Skin of body (tissue), 2 donors: ENCODE measurements around the gene AMBRA1. TPM values are rescaled to one million over a fixed set of nuclear protein-coding genes. Genes with fewer than 3 reads are reported as not detected.

Experiments
- DNase-seq: peaks from one replicate; lab custom pipeline; 2025; lab: John Stamatoyannopoulos, UW
- total RNA-seq: library from RNA; depleted of rRNA; stranded (reverse); fragments of >200 nt; gene quantifications from one replicate; pipeline ENCODE4 v1.2.3, GENCODE V29; 2014

The AMBRA1 gene
- total RNA-seq, 1 donor from 2014 or later: 19.8 TPM

DNA sequence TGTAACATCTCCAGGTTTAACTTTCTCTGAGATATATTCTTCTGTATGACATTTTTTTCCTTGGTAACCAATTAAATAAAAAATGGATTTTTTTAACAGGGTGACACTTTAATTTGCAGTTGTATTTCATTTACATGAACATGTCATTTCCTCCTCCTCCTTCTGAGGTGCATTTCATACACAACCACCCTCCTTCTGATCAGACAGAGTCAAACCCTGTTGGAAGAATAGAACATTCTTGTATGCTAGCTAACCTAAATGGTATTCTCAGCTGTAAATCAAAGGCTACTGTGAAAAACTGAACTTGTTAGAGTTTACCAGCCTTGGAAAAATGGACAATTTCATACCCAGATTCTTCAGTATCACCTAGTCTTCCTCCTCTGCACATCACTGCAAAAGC lies 149.5 kb downstream of the AMBRA1 start:
- DNase-seq: no peak

DNA sequence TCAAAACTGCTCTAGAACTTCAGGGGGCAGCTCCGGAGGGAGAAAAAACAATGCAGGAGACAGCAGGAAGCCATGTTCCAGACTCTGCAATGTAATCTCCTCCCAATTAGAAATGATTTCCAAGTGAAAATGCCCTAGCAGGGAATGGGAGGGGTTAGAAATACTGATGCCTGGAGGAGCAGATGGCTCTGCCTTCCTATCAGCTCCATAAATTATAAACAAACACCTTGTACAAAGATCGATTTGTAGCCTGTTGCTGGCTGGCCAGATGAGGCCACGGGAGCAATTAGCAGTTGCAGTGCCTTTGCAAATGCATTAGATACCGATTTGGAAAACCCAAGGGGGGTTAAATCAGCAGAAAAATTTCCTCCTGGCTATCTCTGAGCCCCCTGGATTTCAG lies 155.6 kb downstream of the AMBRA1 start:
- DNase-seq: no peak

DNA sequence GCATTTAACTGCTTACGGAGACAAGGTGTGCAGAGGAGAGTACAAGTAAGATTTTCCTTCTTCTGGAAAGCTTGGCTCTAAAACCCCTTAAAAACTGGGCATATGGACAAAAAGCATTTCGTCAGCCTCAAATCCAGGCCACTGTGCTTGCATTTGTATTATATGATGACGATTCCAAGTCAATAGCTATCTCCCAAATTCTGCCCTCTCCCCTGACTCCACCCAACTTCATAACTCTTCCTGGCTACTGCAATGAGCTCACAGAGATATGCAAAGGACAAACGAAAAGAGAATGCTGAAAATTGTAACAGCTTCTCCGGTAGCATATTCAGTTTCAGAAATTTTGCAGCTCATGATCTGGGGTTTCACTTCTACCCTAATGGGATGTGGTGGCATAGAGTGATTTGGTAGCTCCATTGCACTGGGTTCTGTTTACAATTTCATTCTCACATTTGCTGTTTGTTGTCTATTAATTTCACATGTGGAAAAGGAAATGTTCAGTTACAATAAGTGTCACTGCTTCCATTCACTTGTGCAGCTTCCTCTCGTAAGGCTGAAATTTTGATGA lies 156.6 kb downstream of the AMBRA1 start:
- DNase-seq: no peak

DNA sequence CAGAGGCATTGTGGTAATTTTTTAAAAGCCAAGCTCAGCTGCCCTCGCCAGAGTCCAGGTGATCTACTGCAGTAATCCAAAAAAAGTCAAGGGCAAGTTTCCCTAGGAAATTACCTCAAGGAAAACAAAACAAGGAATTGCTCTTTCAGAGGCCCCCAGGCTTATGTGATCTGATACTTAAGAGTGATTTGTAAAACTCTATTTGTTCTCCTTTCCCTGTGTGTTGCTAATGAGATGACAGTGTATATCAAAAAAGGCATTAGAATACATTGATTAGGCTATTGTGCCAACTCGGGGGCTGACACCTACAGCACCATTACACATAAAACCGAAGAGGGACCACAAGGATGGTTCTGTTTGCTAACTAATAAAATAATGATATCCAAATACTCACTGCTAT lies 157.7 kb downstream of the AMBRA1 start:
- no peak for DNase-seq

DNA sequence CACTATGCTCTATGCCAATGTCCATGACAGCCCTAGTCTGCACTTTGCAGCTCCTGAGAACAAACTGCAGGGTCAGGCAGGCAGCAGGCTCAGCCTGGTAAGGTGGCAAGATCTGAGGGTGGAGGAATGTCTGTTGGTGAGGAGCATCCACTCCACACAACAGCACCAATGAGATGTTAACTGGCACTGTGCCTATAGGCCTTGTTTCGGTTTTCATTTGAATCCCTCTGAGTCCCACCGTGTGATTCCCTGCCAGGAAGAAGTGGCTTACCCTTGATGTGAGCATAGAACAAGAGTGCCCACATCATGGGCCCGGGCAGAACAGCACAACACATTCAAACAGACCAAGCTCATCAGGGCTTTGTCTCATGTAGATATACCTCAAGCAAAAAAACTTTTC lies 158.1 kb downstream of the AMBRA1 start:
- DNase-seq: no peak

DNA sequence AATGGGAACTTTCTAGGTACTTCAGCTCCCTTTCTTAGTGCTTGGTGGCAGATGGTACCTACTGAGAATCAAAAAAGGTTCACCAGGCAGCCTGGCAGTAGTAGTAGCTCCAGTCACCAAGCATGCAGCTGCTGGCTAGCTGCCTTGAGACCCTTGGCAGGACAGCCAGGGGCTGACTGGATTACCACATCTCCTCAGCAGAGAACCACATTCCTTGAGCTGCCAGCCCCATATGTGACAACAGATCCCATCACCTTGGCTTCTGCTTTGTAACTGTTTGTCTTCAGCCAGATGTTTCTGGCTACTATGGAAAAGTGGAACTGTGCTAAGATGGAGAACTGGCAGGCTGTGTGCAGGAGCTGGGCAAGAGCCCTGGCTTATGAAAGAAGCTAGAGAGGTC lies 162.6 kb downstream of the AMBRA1 start:
- DNase-seq: no peak

DNA sequence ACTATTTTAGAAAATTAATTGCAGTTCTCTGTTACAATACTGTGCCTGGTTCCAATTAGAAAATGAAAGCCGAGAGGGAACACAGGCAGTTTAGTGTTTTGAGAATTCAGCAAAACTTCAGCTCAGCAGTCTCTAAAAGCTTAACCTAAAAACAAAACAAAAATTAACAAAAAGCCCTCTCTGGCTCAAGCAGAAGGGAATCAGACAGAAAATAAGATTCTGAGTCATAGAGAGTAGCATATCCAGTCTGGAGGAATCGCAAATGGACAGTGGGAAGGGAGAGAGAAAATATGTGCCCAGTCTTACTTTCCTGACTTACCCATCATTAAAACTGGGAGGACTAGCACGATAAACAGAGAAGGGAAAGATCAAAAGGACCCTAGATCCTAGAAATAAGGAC lies 164.1 kb downstream of the AMBRA1 start:
- peak; percentile 41 for DNase-seq

DNA sequence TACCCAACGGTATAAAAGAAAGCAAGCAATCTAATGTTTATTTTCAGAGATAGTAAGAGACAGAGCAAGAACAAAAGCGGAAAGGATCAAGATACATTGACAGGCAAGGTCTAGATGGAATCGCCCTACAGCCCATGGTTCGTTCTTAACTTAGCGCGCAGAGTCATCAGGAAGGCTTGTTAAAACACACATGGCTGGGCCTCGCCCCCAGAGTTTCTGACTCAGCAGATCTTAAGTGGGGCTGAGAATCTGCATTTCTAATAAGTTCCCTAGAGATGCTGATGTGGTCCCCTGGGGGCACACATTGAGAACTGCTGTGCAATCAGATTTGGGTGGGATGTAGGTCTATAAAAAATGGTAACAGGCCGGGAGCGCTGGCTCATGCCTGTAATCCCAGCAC lies 166.5 kb downstream of the AMBRA1 start:
- DNase-seq: no peak

DNA sequence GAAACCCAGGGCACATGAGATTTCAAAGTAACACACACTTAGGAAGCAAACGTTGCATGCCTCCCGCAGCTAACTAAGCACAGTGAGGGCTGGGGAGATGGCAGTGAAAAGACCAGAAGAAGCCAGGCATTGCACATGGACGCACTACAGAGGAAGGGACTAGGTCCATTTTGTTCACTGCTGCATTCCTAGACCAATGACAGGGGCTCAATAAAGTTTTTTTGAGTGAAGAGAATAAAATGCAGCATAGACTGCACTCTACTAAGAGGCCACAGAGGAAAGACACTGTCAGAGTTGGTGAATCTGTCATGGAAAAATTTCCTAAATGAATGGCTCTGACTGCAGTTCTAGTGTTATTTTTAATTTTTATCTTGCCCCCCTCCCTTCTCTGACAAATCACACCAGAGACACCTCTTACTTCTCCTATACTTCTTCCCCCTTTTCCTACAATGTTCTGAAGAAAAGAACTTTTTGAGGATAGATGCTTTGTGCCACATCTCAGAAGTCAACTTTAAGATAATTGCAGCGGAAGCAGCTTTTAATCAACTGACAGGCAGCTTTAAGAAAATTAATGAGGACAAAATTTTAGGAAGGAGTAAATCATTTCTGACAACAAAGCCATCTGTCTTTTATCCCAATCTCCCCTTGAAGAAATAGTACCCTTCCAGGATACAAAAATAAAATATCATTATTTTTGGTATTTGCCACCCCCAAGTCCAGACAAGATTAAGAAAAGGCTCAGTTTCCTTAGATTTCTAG lies 167.4 kb downstream of the AMBRA1 start:
- no peak for DNase-seq

DNA sequence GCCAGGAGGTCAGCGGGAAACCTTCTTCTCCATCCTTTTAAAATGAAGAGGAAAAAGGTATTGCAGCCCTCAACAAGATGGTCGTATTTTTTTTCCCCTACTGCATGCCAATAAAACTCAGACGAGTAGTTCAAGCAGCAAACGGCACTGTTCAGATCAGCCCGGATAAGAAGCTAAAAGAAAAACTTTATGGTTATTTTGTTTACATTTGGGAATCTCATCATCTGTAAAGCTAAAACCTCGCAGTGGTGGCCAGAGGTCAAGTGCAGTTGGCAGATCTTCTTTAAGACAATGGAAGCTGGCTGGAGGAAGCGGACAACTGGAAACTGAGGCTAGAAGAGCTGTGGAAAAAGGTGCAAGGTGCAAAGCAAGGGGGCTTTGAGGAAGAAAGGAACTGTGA lies 171.2 kb downstream of the AMBRA1 start:
- DNase-seq: no peak

DNA sequence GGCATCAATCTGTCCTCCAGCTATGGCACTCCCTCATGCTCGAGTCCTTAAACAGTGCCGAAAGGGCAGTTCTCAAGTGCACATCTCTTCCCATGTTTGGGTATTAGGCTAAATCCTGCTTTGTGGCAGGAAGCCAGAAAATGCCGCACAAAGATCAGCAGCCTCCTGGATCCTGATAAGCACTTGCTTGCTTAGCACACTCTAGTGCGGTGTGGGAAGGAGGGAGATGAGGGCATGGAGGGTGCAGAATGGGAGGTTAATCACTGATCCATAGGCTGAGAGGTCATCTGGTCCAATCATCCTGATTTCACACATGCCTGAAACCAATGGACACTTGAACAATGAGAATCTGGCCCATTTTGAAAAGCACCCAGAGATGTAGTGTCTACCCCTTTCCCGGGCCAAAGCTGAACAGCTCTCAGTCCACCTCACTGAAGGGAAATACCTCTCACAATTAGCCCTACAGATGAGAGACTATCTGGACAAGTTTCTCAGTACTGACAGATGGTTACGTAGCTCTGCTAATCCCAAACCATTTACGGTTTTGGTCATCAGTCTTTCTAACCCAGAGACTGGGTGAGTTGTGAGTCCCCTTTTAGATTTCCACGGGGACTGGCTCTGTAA lies 172.5 kb downstream of the AMBRA1 start:
- DNase-seq: no peak

DNA sequence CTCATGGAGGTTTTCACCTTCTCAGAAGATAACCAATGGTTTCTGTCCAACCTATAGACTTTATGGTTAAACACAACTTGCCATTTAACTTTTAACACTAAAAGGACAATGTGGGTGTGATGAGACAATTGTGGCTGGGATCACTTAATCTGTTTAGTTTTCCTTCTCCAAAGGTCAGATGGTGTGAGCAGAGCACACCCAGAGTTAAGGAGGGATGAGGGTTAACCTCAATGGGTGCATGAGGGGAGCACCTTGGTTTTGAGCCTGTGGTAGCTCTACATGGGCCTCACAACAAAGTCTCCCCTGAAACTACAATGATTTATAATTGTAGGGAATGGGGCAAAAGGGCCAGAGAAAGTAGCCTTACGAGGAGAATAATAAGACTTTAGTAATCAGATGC lies 173.3 kb downstream of the AMBRA1 start:
- no peak for DNase-seq

DNA sequence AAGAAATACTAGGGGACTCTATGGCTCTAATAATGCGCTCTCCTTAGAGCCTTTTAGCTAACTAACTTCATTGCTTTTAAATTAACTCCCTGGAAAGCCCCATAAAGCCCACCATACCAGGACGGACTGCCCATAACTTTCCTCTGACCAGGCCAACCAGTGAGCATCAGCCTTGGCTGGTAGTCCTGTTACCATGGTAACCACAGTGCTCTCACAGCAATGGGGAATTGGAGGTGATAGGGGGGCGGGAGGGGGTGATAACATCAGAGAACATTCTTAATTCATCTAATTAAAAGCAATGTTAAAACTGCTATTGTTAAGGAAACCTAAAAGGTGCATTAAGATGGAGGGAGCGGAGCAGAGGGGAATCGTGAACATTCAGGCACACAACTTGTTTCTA lies 175.1 kb downstream of the AMBRA1 start:
- no peak for DNase-seq

DNA sequence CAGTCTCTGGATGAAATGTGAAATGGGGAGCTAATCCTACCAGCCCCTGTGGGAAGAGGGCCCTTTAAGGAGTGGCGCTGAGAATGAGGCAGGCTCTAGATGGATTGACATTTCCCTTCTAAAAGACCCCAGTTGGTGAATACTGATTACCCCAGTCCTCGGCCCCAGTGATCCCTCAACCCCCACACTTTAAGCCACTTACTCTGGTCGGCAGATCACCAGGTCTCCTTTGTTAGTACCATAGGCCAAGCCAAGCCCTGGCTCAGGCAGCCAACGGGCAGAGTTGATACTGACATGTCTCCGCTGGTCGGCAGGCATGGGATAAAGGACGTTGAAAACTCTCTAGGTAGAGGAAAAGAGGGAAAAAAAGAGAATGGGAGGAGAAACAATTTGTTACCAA lies 176.1 kb downstream of the AMBRA1 start:
- no peak for DNase-seq

DNA sequence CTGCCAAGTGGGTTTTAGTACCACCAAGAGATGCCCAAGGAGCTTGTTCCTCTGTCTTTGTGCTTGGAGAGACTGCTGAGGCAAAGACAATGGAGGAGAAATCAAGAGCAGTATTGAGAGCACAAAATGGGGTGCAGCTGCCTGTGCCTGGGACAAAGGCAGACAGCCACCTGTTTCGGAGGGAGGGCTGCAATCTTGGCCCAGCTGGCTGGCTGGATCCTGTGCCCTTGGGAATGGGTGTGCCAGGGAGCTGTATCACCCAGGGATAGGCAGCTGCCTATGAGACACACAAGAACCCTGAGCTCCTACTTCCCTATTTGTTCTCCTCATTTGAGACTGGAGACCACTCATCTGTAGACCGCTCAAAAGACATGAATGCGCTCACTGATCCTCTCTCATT lies 178.9 kb downstream of the AMBRA1 start:
- no peak for DNase-seq

DNA sequence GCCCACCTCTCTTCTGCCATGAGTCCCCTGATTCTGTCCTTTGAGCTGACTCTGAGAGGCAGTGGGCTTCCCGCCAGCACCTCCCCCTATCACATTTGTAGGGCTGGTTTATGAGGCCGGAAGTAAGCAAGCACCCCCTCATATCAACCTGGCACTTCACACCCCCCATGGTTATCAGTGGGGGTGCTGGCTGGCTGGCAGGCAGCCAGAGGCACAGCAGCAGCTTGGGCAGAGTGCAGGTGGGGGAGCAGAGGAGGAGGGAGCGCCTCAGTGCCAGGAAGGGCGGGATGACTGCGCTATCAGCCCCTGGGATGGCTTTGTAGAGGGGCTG lies 179.4 kb downstream of the AMBRA1 start:
- no peak for DNase-seq

DNA sequence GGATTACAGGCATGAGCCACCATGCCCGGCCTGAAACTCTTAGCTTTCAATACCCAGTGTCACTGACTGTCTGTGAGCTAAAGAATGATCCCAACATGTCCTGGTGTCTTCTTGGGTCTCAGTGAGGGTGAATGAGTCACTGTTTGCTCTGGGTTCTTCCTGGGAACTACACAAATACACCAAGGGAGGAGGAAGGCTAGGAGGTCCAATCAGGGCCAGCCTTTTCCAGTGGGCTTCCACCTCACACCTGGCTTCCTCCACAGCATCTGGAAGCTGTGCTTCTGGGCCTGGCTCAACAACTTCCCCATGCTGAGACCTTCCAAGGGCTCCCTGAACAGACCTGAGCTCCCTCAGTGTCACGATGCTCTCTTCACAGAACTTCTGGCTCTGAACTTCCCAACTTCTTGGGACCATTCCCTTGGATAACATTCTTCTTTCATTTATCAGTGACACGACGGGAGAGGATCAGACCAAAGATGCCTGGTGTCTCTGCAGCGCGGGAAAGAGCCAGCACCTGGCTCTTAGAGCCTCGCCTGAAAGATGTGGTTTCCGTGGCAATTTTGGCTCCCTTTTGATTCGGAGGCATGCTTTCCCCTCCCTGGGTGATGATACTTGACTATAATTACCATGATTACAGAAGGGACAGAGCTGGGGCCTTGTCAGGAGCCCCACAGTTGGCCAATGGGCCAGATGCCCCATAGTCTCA lies 179.9 kb downstream of the AMBRA1 start:
- DNase-seq: no peak

DNA sequence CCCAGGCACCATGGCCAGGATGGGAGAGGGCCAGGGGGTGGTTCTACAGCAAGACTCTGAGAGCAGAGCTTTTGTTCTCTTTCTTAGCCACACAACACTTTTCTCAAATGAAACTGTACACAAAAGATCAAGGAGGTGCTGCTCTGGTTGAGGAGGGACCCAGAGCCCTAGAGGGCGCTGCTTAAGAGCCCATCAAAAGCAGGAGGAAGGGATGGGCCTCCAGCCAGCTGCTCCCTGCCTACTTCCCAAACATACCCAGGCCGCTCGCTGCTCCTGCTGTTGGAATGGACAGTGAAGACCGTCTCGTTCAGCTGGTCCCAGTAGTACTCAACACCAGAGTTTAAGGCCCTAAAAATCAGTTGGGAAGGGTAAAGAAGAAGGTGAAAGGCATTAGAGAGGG lies 183.8 kb downstream of the AMBRA1 start:
- DNase-seq: no peak

DNA sequence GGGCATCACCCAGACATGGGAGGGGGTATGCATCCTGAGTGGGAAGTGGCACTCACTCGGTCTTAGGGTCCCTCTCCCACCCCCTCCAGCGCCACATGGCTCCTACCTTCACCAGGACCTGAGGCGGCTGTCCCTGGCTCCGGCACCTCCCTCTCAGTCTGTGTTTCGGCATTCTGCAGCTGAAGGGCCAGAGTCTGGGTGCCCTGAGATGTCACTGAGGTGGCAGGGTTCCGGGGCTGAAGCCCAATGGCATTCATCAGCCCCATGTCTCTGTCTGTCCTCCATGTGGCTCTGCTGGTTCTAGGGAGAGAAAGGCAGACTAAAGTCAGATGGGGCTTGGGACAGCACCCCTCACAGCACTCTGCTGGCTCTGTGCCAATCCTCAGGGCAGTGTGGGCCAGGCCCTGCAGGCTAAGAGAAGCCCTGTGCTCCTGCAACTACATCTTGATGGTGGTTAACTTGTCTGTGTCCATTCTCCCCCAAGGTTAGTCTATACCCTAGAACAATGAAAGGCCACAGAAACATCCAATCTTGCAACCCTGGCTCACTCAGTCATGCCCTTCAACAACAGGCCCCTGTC lies 185.3 kb downstream of the AMBRA1 start:
- no peak for DNase-seq

DNA sequence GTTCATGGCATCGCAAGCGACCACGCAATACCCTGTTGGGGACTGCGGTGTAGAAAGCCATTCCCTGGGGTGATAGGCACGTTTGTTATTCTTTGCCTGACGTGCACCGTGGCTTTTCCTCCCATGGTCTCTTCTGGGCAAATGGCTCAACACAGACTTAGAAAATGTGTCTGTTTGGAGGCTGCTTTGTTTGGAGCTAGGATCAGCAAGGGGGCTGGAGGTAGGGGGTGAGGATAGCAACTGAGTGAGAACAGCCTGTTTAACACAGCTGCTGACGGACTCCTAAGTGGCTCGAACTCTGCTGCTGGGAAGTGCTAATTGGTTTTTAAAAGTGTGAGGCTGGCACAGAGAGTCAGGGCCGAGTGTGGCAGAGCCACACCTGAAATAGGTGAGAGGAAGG lies 186.2 kb downstream of the AMBRA1 start:
- no peak for DNase-seq

DNA sequence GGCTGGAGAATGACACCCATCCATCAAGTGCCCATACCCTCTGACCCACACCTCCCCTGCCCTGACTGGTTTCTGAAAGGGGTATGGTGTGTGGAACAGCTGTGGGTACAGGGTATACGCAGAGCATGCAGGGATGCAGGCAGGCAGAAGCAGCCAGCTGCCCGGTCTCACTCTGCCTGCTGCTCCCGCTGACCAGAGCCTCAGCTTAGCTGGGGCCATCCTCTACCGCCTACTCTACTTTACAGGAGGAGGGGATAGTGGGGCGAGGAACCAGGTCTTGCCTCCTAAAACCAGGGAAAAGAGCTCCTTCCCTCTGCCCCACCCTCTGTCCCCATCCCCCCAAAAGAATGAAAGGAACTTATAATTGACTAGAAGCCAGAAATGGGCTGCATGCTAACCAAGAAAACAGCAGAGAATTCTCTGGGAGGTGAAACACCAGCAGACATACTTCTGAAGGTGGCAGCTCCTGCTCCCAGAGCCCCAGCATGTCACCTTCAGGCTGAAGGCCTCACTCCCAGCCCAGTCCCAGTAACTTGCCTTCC lies 189.3 kb downstream of the AMBRA1 start:
- no peak for DNase-seq
